Ectodermal cell (in vitro differentiated cells): Measurements from ENCODE around the gene PCNX4.

Source experiments
- H3K27ac ChIP-seq: 2 replicates; pipeline ENCODE4 v1.7.0; 2013; ENCODE audit warnings: mild to moderate bottlenecking, low read depth, low read length; ENCODE audit not compliant: insufficient read depth, poor library complexity, severe bottlenecking
- H3K27me3 ChIP-seq: 2 replicates; pipeline ENCODE4 v1.7.0; 2013; ENCODE audit warnings: mild to moderate bottlenecking, low read length; ENCODE audit not compliant: insufficient read depth, control insufficient read depth, poor library complexity, severe bottlenecking
- H3K36me3 ChIP-seq: one replicate; pipeline ENCODE4 v1.7.0; 2013; ENCODE audit warnings: low read length; ENCODE audit not compliant: control insufficient read depth, insufficient read depth
- H3K4me1 ChIP-seq: one replicate; pipeline ENCODE4 v1.7.0; 2013; ENCODE audit warnings: low read length; ENCODE audit not compliant: control insufficient read depth, insufficient read depth
- H3K4me3 ChIP-seq: 2 replicates; pipeline ENCODE4 v1.7.0; 2013; ENCODE audit warnings: low read depth, low read length, control low read depth; ENCODE audit not compliant: insufficient read depth
- H3K9me3 ChIP-seq: 2 replicates; pipeline ENCODE4 v1.7.0; 2013; ENCODE audit warnings: mild to moderate bottlenecking, low read length, moderate library complexity; ENCODE audit not compliant: control insufficient read depth
- WGBS, 2 experiments: methylation state at CpG; one replicate each; pipeline ENCODE4 v1.1.7; 2013; ENCODE audit warnings: missing lambda C conversion rate in 2 of 2; 5-methylcytosine and 5-hydroxymethylcytosine counted together

PCNX4 gene

DNA sequence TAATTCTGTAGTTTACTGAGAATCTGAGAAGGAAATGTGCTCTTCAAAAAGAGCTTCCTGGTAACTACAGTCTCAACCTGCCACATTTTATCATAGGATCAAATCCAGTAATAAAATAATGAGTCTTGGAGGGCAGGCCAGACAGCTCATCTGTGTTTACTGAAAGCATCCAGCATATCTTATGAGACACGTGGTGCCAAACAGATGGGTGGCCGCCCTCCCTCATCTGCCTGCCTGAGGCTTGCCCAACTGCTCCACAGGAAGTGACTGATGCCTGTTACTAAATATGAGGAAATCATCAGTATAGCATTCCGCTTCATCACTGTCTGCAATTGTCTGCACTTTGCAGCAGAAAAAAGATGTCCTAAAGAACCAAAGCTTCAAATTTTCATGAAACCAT, 60.0 kb downstream of the PCNX4 start:
- Histone ChIP-seq H3K4me1 (peaks cover 12% of the 10 kb centered on the region), H3K4me3 (no peak overlapping the region), H3K9me3 (no peaks in the 10 kb centered on the region), H3K36me3 (peaks cover 3% of the 10 kb centered on the region), H3K27ac (no peak overlapping the region), H3K27me3 (no peaks in the 10 kb centered on the region)
- WGBS, 2 experiments, result 56 to 58% methylated on average over 3 of the region's 3 CpGs

- WGBS, 2 experiments, result 93% methylated on average over 3 of the region's 3 CpGs
- peaks cover 3% of the 10 kb centered on the region for H3K36me3 ChIP-seq
Measured at GRCh38 chr14:60153991-60154390, 62.3 kb downstream of the PCNX4 start.

GRCh38 chr14:60154671-60155070, 62.9 kb downstream of the PCNX4 start:
- Histone ChIP-seq H3K4me3 (no peak overlapping the region), H3K27me3 (no peaks in the 10 kb centered on the region), H3K9me3 (no peaks in the 10 kb centered on the region), H3K36me3 (peaks cover 3% of the 10 kb centered on the region), H3K27ac (no peak overlapping the region), H3K4me1 (peaks cover 12% of the 10 kb centered on the region)
- WGBS, 2 experiments, result 91 to 94% methylated on average over 2 of the region's 2 CpGs

More at GRCh38 chr14:60153991-60154390, 62.3 kb downstream of the PCNX4 start:
- Histone ChIP-seq H3K27me3 (no peaks in the 10 kb centered on the region), H3K9me3 (no peaks in the 10 kb centered on the region), H3K4me1 (peaks cover 12% of the 10 kb centered on the region), H3K4me3 (no peak overlapping the region), H3K27ac (no peak overlapping the region)

- 96 to 97% methylated on average over 7 of the region's 7 CpGs for WGBS, 2 experiments
- Histone ChIP-seq H3K4me1 (no peaks in the 10 kb centered on the region), H3K27me3 (no peaks in the 10 kb centered on the region), H3K4me3 (no peak overlapping the region), H3K36me3 (no peaks in the 10 kb centered on the region), H3K9me3 (no peaks in the 10 kb centered on the region), H3K27ac (no peak overlapping the region)
Measured at GRCh38 chr14:60160422-60160821, 68.7 kb downstream of the PCNX4 start.

DNA sequence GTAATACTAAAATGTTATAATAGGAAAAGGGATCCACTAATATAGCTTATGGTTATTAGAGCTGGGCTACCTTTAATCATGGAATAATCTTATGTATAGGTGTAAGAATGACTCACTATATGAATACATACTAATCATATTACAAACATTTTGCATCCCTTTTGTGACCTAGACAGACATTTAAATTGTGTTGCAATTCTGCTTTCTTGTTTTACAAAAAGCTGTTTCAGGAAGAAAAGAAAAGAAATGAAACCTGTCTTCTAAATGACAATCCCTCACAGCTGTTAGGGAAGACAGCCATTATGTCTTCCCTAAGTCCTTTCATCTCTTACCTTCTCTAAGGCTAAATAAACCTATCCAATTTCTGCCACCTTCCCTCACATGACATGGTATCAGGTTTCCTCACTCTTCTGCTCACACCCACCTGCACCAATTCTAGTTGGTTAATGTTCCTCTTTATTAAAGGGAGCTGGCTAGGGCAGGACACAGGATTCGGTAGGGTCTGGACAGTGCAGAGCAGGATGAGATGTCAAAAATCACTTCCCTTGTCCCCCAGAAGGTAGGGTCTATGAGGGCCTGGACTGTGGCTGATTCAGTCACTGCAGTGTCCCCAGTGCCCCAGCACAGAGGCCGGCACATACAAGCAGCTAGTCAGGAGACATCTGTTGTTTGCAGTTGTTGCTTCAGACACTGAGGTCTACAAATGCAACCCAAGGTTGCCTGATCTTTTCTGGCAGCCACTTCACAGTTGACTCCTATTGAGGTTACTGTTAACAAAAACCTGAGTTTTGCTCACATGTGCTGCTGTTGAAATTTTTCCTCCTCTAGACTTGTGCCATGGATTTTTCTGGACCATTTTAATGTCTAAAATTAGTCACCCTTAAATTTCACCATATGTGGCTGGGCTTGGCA, 69.7 kb downstream of the PCNX4 start:
- no peaks in the 10 kb centered on the region for H3K4me1 ChIP-seq
- H3K4me3 ChIP-seq, result no peak overlapping the region
- no peak overlapping the region for H3K27ac ChIP-seq
- H3K36me3 ChIP-seq, result no peaks in the 10 kb centered on the region
- H3K9me3 ChIP-seq, result no peaks in the 10 kb centered on the region
- WGBS, 2 experiments, result 69 to 81% methylated on average over 2 of the region's 2 CpGs
- no peaks in the 10 kb centered on the region for H3K27me3 ChIP-seq

GRCh38 chr14:60163693-60164092, 72.0 kb downstream of the PCNX4 start:
- Histone ChIP-seq H3K27me3 (no peaks in the 10 kb centered on the region), H3K4me1 (no peaks in the 10 kb centered on the region), H3K36me3 (no peaks in the 10 kb centered on the region), H3K4me3 (no peak overlapping the region), H3K9me3 (no peaks in the 10 kb centered on the region), H3K27ac (no peak overlapping the region)
- 77 to 78% methylated on average over 6 of the region's 6 CpGs for WGBS, 2 experiments

DNA sequence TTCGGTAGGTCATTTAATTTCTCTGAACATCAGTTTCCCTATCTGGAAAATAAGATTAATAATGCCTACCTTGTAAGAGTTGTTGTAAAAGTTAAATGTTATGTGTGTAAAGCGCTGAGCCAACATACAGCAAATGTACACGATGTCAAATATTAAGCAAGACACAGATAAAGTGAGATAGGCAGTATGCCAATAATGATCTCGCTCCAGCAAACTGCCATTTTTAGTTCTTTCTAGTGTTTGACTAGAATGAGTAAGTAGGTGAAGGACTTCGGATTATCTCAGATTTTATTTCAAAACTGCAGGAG, 72.6 kb downstream of the PCNX4 start:
- Histone ChIP-seq H3K9me3 (no peaks in the 10 kb centered on the region), H3K36me3 (no peaks in the 10 kb centered on the region), H3K27ac (no peak overlapping the region), H3K27me3 (no peaks in the 10 kb centered on the region), H3K4me3 (peak overlapping the region; percentile 92), H3K4me1 (no peaks in the 10 kb centered on the region)
- WGBS, 2 experiments, result 57 to 61% methylated on average over 4 to 5 of the region's 5 CpGs

- Histone ChIP-seq H3K4me1 (no peaks in the 10 kb centered on the region), H3K27ac (peak within 1 kb of the TSS; percentile 75), H3K4me3 (peak within 1 kb of the TSS; percentile 92), H3K36me3 (no peaks in the 10 kb centered on the region), H3K27me3 (no peaks in the 10 kb centered on the region), H3K9me3 (no peaks in the 10 kb centered on the region)
- 0 to 1% methylated on average over 68 of the region's 68 CpGs for WGBS, 2 experiments
Measured at GRCh38 chr14:60164712-60165546, 73.2 kb downstream of the PCNX4 start, which contains the start of gene DHRS7. Gene DHRS7, minus strand, starts transcription at chr14:60165398. Its CDS starts 89 bp downstream, at chr14:60165309.

- Histone ChIP-seq H3K27ac (no peak overlapping the region), H3K36me3 (no peaks in the 10 kb centered on the region), H3K9me3 (no peaks in the 10 kb centered on the region), H3K4me1 (no peaks in the 10 kb centered on the region), H3K27me3 (no peaks in the 10 kb centered on the region), H3K4me3 (peak overlapping the region; percentile 92)
- WGBS, 2 experiments, result 39 to 41% methylated on average over 4 of the region's 4 CpGs
Measured at GRCh38 chr14:60165547-60165876, 73.8 kb downstream of the PCNX4 start.

DNA sequence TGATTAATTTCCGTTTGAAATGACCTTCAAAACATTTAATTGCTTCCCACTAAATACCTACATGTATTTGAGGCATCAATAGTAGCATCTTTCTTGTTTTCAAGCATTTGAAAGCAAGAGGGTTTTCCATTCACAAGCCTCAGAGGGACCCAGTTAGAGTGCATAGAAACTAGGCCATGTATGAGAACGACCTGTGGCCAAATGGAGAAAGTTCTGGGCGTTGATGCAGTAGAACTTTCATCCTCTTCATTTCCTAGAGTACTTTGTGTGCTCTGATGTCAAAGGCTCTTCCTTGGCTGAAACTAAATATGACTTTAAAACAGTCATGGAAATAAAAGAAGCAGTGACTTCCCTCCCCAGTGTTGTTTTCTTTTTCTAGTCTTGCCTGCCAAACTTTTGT, 74.4 kb downstream of the PCNX4 start:
- 85 to 90% methylated on average over 3 of the region's 3 CpGs for WGBS, 2 experiments
- Histone ChIP-seq H3K36me3 (no peaks in the 10 kb centered on the region), H3K4me3 (no peak overlapping the region), H3K9me3 (no peaks in the 10 kb centered on the region), H3K27me3 (no peaks in the 10 kb centered on the region), H3K4me1 (no peaks in the 10 kb centered on the region), H3K27ac (no peak overlapping the region)
